ENCODE results near the gene ZNF367.
"Not testable (repeated sequence)": the region's sequence is repeated elsewhere in the genome, so short reads cannot be mapped to it uniquely, and the experiment has no call there.

ZNF367 gene

GRCh38 chr9:96398582-96399324 is 19.4 kb downstream of the ZNF367 start:
- DNase-seq, result no peak

- no peak for DNase-seq
These were observed 22.2 kb downstream of the ZNF367 start for GRCh38 chr9:96395964-96396363.

DNA sequence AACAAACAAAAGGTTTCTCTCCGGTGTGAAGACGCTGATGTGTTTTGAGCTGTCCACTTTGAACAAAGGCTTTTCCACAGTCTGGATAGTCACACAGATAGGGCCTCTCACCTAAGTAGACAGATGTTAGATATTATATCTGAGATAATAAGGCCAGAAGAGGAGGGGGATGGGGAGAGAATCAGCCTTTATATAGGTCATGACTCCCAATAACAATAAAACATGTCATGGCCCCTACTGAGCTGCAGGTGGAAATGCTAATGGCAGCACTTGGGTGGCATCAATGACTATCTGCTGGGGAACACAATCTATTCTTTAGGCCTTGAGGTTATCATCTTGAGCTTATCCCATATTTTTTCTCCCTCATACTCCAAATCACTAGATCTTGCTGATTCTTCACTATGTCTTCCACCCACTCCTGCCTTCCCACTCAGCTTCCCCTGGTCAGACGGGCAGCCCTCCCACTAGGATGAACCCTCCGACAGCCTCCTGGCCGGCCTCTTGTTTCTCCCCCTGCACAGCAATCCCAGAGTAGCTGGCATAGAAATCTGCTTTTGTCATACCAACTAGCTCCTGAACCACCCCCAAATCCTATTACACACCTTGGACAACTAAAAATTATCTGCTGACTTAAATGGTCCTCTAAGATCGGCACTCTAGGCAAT is 23.2 kb downstream of the ZNF367 start:
- DNase-seq, result peak; percentile 41

DNA sequence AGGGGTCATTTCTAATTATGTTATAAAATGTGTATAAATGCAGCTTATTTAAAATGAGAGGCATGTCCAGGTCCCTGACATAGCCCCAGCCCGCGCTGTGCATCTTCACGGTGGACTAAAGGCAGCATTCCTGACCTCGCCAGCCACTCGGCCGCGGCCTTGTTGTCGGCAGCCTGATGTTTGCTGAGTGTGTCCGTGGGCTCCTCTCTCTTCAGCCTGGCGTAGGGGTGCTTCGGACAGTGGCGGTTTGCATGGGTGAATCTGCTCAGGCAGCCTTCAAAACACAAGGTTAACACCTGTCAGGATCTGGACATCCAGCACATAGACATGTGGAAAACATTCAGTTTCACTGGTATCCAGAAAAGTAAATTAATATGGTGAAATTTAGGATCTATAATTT is 25.9 kb downstream of the ZNF367 start:
- DNase-seq, result no peak

GRCh38 chr9:96391021-96391765 is 27.0 kb downstream of the ZNF367 start:
- no peak for DNase-seq

- DNase-seq, result no peak
These were observed 30.0 kb downstream of the ZNF367 start for GRCh38 chr9:96388144-96388543.

GRCh38 chr9:96386157-96386556 is 32.0 kb downstream of the ZNF367 start:
- no peak for DNase-seq

GRCh38 chr9:96383165-96383942 is 34.8 kb downstream of the ZNF367 start, which contains the start of gene SLC35D2:
Gene SLC35D2 (minus strand): TSS chr9:96383711. CDS start chr9:96383634, 77 bp downstream.
- peak; percentile 67 for DNase-seq

GRCh38 chr9:96382839-96383164 is 35.4 kb downstream of the ZNF367 start:
- no peak for DNase-seq

- DNase-seq, result no peak
These were observed 36.0 kb downstream of the ZNF367 start for GRCh38 chr9:96382175-96382574.

GRCh38 chr9:96381696-96382095 is 36.5 kb downstream of the ZNF367 start:
- no peak for DNase-seq

DNA sequence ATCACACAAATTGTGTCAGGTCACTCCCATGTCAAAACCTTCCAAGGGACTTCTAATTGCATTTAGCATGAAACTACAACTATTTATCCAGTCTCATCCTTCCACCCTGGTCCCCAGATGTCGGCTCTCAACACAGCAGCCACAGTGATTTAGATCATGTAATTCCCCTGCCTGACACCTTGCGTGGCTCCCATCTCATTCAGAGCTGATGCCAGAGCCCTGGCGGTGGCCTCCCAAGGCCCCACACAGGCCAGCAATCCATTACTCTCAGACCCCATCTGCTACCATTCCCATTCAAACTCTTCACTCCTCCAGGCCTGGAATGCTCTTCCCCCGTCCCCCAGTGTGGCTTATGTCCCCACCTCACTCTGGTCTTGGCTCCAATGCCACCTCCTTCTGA is 37.0 kb downstream of the ZNF367 start:
- no peak for DNase-seq

DNA sequence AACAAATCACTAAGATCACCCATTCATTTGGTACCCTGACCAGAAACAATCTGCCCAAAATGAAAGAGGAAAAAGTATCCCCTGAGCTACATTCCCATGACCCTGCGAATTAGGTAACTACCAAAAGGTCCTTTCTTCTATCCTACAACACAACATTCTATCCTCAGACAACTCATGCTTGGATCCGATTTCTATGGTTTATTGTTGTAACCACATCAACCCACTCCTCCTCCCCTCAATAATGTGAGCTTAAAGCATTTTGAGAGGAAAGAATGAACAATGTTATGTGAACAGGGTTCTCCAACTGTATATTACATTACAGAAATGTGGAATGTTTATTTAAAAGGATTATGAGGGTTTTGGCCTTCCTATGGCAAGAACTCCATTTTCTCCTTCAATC is 38.7 kb downstream of the ZNF367 start:
- no peak for DNase-seq

- no peak for DNase-seq
These were observed 40.0 kb downstream of the ZNF367 start for GRCh38 chr9:96378187-96378586.

GRCh38 chr9:96376891-96377874 is 41.0 kb downstream of the ZNF367 start:
- DNase-seq, result no peak

DNA sequence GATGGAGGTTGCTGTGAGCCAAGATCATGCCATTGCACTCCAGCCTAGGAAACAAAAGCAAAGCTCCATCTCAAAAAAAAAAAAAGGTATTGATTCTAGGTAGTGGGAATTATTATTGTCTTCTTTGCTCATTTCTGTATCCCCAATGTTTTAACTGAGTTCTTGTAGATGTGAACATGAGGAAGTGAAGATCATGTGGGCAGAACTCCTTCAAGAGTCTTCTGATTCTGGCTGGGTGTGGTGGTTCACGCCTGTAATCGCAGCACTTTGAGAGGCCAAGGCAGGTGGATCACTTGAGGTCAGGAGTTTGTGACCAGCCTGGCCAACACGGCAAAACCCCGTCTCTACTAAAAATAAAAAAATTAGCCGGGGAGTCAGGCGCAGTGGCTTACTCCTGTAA is 42.7 kb downstream of the ZNF367 start:
- not testable (repeated sequence) for DNase-seq

DNA sequence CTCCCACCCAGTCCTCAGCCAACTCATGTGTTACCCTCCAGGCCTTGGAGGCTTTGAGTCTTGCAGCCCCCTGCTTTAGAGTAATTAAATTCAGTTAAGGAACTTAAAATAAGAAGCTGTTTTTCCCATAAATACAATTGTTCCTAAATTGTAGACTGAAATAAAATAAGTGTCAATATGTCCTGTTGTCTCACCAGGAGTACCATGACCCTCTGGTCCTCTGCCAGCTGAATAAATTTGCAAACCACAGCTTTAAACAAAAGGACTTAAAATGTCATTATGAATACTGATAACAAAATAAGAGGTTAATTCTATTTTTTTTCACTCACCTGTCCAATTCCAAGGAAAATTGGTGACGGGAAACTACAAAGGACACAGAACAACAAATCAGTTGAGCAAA is 50.2 kb downstream of the ZNF367 start:
- DNase-seq, result no peak

- DNase-seq, result no peak
These were observed 54.8 kb downstream of the ZNF367 start for GRCh38 chr9:96363175-96363967.

DNA sequence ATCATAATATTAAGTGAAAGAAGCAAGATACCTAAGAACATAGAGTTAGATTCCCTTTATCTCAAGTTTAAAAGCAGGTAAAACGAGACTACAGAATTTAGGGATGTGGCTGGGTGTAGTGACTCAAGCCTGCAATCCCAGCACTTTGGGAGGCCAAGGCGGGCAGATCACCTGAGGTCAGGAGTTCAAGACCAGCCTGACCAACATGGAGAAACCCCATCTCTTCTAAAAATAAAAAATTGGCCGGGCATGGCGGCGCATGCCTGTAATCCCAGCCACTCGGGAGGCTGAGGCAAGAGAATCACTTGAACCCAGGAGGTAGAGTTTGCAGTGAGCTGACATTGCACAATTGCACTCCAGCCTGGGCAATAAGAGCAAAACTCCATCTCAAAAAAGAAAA is 56.1 kb downstream of the ZNF367 start:
- DNase-seq, result not testable (repeated sequence)

DNA sequence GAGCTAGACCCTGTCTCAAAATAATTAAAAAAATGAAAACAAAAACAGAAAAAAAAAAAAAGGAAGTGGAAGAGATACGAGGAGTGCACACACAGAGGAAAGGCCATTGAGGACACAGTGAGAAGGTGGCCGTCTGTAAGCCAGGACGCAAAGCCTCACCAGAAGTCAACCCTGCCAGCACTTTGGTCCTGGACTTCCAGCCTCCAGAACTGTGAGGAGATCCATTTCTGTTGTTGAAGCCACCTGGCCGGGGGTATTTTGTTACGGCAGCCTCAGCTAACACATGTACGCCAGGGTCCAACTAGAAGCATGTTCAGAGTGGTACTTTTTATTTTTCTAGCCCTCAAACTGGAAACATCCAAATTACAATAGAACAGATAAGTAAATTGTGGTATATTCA is 56.5 kb downstream of the ZNF367 start:
- DNase-seq, result no peak

DNA sequence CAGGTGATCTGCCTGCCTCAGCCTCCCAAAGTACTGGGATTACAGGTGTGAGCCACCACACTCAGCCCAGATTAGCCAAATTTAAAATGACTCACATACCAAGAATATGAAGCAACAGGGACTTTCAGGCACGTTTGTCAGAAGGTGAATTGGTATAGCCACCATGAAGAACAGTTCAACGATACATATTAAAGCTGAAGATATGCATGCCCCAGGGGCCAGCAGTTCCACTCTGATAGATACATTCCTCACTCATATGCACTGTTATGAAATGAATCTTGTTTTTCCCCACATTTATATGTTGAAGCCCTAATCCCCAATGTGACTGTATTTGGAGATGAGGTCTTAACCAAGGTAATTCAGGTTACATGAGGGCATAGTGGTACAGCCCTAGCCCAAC is 57.2 kb downstream of the ZNF367 start:
- DNase-seq, result no peak
